ENCODE measurements around the gene PCP4.

GRCh38 chr21:39915881-39916280 lies 48.6 kb downstream of the PCP4 start:
- TF ChIP-seq EZH2 (IDR thresholded peaks at IDR 0.05; ENCODE audit: low read length) (no peak), CTCF (optimal IDR thresholded peaks at IDR 0.05 in 1 of 3, IDR thresholded peaks at IDR 0.05 in 1 of 3, conservative IDR thresholded peaks at IDR 0.05 in 1 of 3; ENCODE audit: extremely low read depth in 1 of 3, insufficient read depth in 2 of 3, low read length in 3 of 3) (no peak)

All from keratinocyte (primary cell).